ENCODE measurements around the gene ERC1.

DNA sequence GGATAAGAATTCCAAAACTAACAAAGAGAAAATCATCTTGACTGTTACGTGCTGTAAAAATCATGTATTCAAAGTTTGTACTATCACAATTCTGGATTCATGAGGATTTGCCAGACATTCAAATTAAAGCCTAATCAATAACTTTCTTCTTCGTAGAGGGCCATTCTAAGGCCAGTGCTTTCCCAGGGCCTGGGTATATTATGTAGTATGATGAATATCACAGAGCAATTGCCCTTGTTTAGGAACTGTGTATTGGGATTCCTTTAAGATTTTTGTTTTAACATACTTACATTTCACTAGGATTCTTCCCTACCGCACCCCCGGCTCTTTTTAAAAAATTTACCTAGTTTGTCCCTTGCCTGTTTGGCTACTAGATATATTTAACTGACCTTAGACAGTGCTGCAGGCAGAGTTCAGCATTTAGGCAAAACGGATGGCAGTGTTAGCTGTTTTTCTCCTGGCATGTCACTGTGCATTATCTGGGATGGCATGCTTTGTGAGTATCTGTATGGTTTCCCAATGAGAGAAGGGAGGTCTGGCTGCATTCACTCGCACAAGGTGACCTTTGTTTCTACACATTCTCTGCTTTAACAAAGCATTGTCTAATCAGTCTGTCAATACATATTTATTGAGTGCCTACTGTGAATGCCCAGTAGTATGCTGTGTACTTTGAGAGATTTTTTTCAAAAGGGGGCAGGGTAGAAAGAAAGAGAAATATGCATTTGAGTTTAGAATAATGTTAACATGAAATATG lies 63.3 kb downstream of the ERC1 start:
- no peak for TF ChIP-seq SPI1 (IDR thresholded peaks at IDR 0.05; ENCODE audit: low read depth, low read length)
- no peak for TF ChIP-seq POLR2A (IDR thresholded peaks at IDR 0.05; ENCODE audit: low read depth, low read length)
- TF ChIP-seq TAF1 (IDR thresholded peaks at IDR 0.05; ENCODE audit: low read depth, low read length), result no peak
- no peak for TF ChIP-seq POU2F2 (IDR thresholded peaks at IDR 0.05; ENCODE audit: low read depth, low read length)
- TF ChIP-seq POLR2AphosphoS5 (IDR thresholded peaks at IDR 0.05; ENCODE audit: low read depth, low read length), result no peak
- TF ChIP-seq PAX5 (IDR thresholded peaks at IDR 0.05; ENCODE audit: insufficient read depth, low read length, severe bottlenecking), result no peak
